GM04503 (cell line): ENCODE data around the gene CAMKMT.

ENCODE experiments used
- DNase-seq: peaks from one replicate; pipeline ENCODE4 v3.0.0-alpha.2; 2012; ENCODE audit warnings: low read depth

Gene CAMKMT

DNA sequence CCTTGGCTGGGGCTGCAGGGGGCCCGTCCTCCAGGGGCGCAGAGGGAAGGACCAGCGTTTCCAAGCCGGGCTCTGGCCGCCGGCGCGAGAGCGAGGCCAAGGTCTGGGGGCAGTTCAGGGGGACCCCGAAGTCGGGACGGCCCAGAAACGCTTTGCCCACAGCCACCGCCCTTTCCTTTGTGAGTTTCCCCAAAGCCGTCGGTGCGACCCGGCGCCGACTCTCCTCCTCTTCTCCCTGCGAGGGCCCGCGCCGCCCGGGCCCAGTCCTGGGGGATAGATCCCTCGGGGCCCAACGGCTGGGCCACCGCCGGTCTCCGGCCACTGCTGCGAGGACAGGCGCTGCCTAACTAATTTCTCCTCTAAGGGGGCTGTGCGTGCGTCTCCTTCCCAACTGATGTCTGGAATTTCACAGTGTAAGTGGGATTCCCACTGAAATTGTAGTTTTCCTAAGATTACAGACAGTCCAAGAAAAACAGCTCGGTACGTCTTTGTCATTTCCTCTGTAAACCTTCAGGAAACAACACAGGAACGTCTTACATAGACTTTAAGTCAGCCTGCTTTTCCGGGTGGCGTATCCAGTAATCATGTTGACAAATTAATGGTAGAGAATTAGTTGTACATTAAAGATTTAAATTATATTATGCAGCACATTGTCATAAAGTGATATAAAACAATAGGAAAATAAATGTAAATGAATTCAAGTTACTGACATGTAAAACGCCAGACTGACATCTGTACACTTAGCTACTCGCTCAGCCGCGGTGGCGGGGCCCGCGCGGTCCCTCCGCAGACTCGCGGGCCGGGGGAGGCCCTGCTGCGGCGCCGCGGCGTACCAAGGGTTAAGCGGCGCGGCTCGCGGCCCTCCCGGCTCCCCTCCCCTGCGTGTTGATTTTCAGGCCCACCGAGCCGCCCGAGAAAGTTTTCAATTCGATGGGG lies 440.4 kb downstream of the CAMKMT start:
- DNase-seq = no peak

DNA sequence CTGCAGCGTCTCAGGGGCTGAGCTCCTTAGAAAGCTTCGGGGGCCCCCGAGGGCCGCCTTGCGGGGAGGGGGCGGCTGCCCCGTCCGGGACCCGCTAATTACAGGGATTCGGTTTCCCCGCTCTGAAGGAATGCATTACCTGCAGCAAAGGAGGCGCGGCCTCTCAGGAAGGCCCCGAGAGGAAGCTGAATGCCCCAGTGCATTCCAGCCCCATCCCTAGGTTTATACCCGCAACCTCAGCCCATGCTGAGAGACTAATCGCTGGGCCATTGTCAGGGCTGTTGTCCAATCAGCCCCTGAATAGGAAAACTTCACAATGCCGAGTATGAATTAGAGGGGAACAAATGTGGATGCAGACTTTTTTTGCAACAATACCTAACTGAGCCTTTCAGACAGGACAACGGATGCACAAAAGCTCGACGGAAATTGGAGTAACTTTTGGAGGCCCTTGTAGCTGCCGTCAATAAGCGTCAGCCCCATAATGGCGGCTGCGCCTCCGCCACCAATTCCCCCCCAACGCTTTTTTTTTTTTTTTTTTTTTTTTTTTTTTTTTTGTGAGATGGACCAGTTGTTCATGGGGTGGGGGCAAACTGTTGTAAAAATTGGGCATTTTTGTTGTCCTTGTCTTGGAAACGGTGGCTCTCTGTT lies 441.2 kb downstream of the CAMKMT start:
- DNase-seq = no peak

DNA sequence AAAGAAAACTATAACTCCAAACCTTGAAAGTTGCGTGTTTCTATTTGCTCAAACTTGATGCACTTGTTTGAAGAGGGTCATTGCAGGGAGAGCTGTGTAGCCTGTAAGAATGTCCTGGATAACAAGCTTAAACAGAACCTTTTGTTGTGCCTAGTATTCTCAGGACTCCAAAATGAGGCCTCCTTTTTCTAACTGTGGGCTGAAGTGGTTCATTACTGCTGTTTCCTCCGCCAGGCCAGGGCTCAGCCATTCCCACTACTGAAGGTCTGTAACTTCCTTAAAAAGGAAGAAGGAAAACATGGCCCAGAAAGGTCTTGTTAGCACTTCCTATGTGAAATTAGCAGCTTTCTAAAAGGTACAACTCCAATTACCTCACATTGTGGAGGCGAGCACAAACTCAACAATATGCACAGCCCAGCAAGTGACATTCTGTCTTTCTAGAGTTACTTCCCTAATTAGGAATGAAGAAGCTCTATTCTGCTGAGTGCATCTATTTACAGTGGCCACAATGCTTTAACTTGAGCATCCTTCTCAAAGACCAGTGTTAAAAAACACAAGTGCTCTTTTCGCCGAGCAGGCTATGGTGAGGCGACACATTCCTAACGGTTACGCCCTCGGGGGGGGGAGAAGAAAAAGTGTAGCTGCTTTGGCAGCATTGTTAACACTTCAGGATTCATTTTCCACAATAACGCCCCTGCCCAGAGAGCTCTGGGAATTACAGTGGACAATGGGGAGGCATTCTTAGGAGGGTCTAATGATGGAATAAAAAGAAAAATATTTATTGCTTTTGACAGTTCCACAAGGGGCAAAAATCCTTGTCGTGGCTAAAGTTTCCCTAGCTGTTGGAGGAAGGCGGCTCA lies 442.9 kb downstream of the CAMKMT start:
- DNase-seq = no peak

DNA sequence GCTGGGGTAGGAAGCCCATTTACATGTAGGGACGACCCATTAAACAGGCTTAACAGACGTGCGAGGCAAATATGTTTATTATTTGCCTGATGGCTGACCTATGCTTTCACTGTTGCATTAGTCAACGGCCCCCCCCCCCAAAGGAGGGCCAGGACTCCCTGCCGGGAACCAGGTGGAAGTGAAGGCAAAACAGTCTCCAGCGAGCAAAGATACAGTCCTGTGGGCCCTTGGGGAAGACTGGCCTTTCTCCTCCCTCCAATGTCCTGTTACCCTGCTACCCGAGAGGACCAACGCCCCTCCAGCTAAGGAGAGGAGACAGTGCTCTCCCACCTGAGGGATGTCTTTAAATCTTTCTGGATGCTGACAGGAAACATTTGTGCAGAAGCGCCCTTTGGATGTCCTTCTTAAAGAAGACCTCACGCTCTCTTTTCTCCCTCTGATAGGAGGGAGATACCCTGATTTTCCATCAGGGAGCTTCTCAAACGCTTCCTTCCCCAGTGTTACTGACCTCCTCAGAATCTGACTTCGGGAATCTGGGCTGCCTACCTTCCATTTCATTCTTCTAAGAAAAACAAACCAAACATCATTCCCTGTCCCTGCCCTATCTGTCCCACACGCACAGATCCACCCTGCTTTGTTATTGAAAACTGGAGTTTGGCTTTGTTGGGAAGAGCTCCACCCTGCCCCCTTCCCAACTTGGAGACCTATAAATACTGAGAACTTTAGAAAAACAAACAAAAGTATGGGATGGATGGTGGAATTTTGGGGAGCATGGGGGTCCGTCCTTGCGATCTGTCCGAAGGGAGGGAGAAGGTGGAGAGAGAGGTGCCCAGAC lies 443.9 kb downstream of the CAMKMT start:
- DNase-seq = no peak

DNA sequence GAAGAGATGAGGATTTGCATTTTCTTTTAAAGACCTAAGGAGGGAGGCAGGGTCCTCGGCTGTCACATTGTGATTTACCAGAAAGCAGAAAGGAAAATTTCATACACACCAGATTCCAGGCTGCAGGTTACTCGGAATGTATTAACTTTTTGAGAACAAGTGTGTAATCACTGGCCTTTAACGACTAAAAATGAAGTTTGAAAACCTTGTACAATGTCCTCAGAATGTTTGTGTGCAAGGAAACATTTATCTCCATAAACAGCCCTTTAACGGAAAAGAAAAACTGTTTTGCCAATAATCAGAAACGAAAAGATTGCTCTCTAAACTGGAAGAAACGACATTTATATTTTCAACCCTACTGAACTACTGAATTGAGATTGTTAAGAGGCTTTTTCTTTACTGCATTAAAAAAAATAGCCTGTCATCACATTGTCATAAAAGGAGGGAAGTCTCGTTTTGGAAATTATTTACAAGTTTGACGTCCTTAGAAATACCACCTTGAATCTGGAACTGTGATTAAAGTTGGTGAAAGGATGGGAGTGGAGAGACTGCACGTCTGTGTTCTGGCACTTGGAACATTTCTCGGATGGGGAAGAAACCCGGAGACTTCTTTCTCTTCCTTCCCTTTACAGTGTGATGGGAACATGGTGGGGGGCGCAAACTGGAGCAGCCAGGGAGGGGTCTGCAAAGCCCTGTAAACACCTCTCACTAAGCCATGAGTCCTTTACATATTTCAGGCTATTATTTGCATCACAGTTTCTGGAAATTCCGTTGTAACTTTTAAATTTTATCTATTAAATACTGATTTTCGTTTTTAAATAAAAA lies 445.7 kb downstream of the CAMKMT start:
- DNase-seq = no peak

DNA sequence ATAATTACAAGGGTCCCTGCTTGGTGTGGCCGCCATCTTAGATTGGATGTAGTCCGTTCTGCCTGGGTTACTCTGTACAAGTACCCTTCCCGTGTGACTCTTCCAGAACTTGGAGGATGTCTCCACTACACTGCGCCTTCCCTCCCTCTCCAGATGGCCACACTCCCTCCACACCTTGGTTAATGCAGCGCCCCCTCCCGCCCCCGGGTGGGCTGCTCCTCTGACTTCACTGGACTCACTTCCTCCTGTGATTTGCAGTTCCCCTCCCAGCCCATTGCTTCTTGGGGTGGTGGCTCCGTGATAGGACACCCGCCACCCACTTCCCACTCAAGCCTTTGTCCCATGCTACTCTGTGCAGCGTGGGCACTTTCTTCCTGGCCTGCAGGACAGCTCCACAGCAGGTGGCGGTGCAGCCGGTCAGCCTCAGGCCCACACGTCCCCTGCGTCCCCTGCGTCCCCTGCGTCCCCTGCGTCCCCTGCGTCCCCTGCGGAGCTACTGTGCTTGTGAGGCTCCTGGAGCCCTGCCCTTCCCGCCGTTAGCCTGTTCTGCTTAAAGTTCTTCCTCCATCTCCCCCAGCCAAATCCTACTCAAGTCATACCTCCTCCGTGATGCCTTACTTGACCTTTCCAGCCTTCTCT lies 449.3 kb downstream of the CAMKMT start:
- DNase-seq = no peak

DNA sequence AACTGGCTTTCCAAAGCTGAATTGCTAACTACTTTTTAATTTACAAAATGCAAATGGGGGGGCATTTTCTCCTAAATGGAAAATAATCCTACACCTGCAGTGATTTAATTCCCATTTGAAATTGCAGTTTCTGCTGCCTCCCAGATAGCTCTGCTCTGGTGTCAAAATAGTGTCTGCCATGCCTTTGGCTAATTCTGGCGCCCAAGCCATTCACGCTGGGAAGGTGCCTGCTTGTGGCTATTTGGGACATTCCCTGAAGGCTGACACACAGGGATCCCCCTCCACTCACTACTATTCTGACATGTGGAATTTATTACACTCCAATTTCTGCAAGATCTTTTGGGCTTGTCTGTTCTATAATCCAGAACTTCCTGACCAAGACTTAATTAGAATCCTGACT lies 451.4 kb downstream of the CAMKMT start:
- no peak for DNase-seq

DNA sequence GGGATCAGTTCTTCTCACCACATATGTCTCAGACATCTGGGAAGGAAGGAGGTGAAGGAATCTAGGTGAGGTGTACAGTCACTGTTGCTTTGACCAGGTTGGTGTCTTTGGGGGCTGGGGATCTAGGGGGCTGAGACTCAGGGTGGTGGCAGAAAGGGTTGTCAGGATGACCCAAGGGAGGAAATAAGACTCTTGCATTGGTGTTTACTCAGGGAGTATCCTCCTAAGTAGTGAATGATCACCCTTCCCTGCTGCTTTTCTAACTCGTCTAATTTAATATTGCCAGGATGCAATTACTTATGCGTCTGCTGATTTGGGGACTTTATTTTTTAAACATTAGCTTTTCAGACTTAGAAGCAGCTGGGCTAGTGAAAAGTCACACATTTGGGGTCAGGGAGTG lies 451.9 kb downstream of the CAMKMT start:
- DNase-seq = no peak

DNA sequence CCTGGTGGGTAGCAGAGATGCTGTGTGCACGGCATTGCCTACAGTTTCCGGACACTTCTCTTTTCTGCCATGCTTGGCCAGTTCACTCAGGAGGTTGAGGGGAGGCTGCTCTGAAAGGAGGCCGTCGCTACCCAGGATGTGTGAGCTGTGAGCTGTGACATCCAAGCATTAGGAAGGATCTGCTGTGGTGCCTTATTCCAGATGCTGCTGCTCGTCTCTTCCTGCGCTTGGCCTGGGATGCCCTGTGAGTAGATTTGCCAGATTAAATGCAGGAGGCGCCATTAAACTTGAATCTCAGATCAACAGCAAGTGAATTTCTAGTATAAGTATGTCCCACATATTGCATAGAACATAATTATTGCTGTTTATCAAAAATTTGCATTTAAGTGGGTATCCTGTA lies 455.5 kb downstream of the CAMKMT start:
- DNase-seq = no peak

DNA sequence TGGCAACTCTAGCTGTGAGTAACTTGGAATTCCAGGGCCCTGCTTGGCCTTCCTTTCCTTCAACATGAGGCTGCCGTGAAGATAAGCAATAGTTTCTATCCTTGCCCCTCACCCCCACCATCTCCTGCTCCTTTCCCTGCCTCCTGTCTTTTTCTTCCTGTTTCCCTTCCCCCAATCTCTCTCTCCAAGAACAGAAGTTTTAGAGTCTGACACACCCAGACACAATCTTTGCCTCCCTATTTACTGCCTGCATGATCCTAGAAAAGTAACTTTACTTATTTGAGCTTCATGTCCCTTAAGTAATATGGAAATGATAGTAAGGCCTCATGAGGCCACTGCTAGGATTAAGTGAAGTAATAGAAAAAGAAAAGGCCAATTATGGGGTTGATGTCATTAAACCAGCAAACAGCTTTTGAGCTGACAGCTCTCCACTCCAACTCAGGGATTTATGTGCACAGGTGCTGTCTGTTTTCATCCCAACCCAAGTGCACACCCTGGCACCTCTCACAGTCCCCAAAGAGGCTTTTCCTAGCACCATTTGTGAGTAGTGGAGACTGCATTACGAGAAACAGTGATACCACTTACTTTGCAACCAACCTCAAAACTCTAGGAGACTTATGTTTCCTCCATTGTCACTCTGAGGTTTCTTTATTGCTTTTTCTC lies 456.1 kb downstream of the CAMKMT start:
- DNase-seq = no peak

DNA sequence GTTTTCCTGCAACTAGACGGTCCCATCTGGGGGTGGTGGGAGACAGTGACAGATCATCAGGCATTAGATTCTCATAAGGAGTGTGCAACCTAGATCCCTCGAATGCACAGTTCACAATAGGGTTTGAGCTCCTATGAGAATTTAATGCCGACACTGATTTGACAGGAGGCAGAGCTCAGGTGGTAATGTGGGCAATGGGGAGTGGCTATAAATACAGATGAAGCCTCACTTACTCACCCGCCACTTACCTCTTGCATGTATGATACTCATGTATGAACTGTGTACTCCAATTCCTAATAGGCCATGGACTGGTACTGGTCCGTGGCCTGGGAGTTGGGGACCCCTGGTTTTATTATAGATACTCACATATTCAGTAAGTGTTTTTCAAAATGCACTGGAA lies 457.3 kb downstream of the CAMKMT start:
- no peak for DNase-seq

DNA sequence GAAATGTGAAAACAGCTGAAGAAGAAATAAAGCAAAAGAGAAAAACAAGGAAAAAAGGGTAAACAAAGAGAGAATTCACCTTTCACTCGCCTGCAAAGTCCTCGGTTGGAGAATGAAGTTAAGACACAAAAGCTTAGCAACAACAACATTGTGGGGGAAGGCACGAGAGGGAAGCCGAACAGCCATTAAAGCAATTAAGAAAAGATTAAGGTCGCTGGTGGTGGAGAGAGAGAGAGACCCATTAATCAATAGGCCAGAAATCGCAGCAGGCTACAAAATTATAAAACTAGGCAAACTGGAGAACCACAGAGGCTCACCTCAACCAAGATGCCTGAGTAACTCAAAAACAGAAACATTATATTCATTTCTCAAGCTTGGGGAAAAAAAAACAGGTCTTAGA lies 459.8 kb downstream of the CAMKMT start:
- DNase-seq = no peak

DNA sequence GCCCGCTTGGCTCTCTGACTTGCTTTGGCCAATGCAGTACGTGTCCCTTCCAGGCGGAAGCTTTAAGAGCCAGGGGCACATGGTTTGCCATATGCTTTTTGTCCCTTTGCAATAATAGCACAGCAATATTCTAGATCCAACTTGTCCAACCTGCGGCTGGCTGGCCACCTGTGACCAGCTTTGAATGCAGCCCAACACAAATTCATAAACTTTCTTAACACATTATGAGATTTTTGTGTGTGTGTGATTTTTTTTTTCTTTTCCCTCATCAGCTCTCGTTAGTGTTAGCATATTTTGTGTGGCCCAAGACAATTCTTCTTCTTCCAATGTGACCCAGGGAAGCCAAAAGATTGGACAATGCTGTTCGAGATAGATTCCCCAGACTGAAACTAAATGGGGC lies 460.4 kb downstream of the CAMKMT start:
- DNase-seq = no peak
